Measurements from ENCODE around the gene MLYCD.
A peak's percentile ranks its signal among the peaks of the same experiment; 100 is the strongest.
"Not testable (repeated sequence)": the region's sequence is repeated elsewhere in the genome, so short reads cannot be mapped to it uniquely, and the experiment has no call there.

MLYCD gene

DNA sequence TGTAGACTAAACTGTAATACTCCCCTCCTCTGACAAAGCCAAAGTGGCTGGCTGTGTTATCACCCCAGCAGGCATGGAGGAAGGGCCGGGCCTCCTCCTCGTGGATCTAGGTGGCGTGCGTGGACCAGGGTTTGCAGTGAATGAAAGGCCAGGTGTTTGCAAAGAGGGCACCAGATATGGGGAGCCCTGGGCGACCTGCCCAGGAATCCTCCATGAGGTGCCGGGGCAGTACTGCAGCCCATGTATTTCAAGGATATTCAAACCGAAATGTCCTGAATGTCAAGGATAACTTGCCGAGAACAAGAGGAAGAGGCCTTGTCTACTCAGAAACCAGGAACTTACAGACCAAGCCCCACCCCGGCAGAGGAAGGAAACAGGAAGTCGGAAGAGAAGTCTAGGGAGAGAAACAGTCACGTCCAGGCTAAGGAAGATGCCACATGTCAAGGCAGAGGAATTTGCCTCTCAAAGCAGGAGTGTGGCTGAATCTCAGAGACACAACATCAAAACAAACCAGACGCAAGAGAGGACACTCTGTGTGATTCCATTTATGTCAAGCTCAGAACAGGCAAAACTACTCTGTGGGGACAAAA is 40.4 kb downstream of the MLYCD start:
- TF ChIP-seq, protein P1, sequence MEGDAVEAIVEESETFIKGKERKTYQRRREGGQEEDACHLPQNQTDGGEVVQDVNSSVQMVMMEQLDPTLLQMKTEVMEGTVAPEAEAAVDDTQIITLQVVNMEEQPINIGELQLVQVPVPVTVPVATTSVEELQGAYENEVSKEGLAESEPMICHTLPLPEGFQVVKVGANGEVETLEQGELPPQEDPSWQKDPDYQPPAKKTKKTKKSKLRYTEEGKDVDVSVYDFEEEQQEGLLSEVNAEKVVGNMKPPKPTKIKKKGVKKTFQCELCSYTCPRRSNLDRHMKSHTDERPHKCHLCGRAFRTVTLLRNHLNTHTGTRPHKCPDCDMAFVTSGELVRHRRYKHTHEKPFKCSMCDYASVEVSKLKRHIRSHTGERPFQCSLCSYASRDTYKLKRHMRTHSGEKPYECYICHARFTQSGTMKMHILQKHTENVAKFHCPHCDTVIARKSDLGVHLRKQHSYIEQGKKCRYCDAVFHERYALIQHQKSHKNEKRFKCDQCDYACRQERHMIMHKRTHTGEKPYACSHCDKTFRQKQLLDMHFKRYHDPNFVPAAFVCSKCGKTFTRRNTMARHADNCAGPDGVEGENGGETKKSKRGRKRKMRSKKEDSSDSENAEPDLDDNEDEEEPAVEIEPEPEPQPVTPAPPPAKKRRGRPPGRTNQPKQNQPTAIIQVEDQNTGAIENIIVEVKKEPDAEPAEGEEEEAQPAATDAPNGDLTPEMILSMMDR (IDR thresholded peaks at IDR 0.05), result no peak
- no peak overlapping the region for H3K9ac ChIP-seq
- H3K4me1 ChIP-seq, result peaks cover 3% of the 10 kb centered on the region
- no peak overlapping the region for H2AFZ ChIP-seq
- no peaks in the 10 kb centered on the region for H3K27me3 ChIP-seq (ENCODE audit: control insufficient read depth, insufficient read depth, low read length)
- no peaks in the 10 kb centered on the region for H3K79me2 ChIP-seq
- no peak overlapping the region for H3K4me2 ChIP-seq (ENCODE audit: low read length)
- no peak overlapping the region for H3K4me3 ChIP-seq (ENCODE audit: low read depth, low read length)
- H3K9me3 ChIP-seq (ENCODE audit: control insufficient read depth, low read length), result no peaks in the 10 kb centered on the region
- H3K36me3 ChIP-seq (ENCODE audit: control insufficient read depth, insufficient read depth, low read length), result no peaks in the 10 kb centered on the region
- no peak overlapping the region for H3K27ac ChIP-seq

DNA sequence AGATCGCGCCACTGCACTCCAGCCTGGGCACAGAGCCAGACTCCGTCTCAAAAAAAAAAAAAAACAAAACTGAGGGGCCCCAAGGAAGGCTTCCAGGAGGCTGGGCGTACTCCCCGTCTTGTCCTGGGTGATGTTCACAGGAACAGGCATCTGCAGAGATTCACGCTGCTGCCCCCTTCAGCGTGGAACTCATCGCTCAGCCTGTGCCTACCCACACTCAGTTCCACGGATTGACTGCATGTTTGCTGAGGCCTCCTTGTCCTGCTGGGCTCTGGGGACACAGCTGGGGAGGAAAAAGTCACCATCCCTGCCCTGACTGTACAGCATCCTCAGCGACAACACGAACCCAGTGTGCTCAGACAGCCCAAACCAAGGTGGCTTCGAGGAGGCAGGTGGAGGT is 41.2 kb downstream of the MLYCD start:
- Histone ChIP-seq H3K4me1 (peaks cover 3% of the 10 kb centered on the region), H3K36me3 (ENCODE audit: control insufficient read depth, insufficient read depth, low read length) (no peaks in the 10 kb centered on the region), H3K9me3 (ENCODE audit: control insufficient read depth, low read length) (no peaks in the 10 kb centered on the region), H3K27me3 (ENCODE audit: control insufficient read depth, insufficient read depth, low read length) (no peaks in the 10 kb centered on the region), H3K79me2 (no peaks in the 10 kb centered on the region), H2AFZ (peak overlapping the region; percentile 27), H3K4me3 (ENCODE audit: low read depth, low read length) (no peak overlapping the region), H3K4me2 (ENCODE audit: low read length) (no peak overlapping the region), H3K9ac (no peak overlapping the region), H3K27ac (no peak overlapping the region)
- TF ChIP-seq, protein P1 (IDR thresholded peaks at IDR 0.05), result no peak

DNA sequence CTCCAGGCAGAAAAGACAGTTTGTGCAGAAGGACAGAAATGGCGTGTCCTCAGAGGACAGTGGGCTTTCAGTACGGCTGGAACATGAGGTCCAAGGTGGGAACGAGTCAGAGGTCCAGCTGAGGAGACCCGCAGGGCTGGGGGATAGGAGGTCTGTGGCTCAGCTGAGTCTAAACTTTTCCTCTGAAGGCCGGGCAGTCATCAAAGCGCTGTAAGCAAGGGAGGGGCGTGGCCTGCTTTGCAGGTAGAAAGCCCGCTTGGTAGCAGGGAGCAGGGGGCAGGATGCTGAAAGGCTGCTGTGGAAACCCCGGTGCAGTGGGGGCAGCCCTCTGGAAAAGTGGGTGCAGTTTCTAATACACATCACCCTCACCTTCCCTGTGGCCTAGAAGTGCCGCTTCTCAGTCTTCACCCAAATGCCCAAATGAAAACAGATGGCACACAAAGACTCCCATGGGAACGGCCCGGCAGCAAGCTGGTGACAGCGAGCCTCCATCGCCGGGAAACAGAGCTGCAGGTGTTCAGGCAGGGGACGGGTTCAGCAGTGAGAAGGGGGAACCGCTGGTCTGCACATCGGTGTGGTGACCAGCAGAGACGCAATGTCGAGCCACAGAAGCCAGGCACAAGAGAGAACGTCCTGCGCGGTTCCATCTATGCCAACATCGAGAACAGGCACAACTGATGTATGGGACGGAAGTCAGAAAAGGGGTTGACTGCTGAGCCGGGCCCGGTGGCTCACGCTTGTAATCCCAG is 41.9 kb downstream of the MLYCD start:
- no peak overlapping the region for H3K4me2 ChIP-seq (ENCODE audit: low read length)
- no peak overlapping the region for H3K27ac ChIP-seq
- no peaks in the 10 kb centered on the region for H3K36me3 ChIP-seq (ENCODE audit: control insufficient read depth, insufficient read depth, low read length)
- H3K79me2 ChIP-seq, result no peaks in the 10 kb centered on the region
- H2AFZ ChIP-seq, result peak overlapping the region; percentile 27
- TF ChIP-seq, protein P1 (IDR thresholded peaks at IDR 0.05), result no peak
- peaks cover 3% of the 10 kb centered on the region for H3K4me1 ChIP-seq
- no peak overlapping the region for H3K4me3 ChIP-seq (ENCODE audit: low read depth, low read length)
- no peaks in the 10 kb centered on the region for H3K9me3 ChIP-seq (ENCODE audit: control insufficient read depth, low read length)
- no peaks in the 10 kb centered on the region for H3K27me3 ChIP-seq (ENCODE audit: control insufficient read depth, insufficient read depth, low read length)
- no peak overlapping the region for H3K9ac ChIP-seq

DNA sequence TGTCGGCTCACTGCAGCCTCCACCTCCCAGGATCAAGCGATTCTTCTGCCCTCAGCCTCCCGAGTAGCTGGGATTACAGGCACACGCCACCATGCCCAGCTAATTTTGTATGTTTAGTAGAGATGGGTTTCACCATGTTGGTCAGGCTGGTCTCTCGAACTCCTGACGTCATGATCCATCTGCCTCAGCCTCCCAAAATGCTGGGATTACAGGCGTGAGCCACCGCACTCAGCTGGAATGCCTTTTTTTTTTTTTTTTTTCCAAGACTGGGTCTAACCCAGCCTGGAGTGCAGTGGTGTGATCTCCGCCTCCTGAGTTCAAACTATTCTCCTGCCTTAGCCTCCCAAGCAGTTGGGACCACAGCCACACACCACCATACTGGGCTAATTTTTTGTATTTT is 42.6 kb downstream of the MLYCD start:
- not testable (repeated sequence) for H3K27ac ChIP-seq; H3K36me3 ChIP-seq (ENCODE audit: control insufficient read depth, insufficient read depth, low read length); H3K9ac ChIP-seq; H3K4me3 ChIP-seq (ENCODE audit: low read depth, low read length); H3K4me1 ChIP-seq; H3K79me2 ChIP-seq; H3K27me3 ChIP-seq (ENCODE audit: control insufficient read depth, insufficient read depth, low read length); H3K4me2 ChIP-seq (ENCODE audit: low read length); H2AFZ ChIP-seq; H3K9me3 ChIP-seq (ENCODE audit: control insufficient read depth, low read length)

DNA sequence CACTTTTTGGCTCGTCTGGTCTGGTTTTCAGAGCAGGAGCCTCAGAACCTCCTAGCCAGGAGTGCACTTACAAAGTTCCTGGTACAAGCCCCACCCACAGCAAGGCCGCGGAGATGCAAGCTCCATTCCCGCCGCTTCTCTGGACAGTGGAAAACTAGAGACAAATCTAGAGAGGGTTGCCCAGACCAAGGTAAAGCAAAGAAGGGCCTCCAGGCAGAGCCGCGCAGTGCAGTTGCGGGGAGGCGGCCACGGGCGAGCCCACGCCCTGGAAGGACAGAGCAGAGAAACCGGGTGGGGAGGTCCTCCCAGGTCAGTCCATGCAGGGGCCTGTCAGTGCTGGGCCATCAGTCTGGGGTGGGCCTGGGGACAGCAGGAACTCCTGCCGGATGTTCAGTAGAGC is 43.2 kb downstream of the MLYCD start:
- no peaks in the 10 kb centered on the region for H3K9me3 ChIP-seq (ENCODE audit: control insufficient read depth, low read length)
- no peak overlapping the region for H3K27ac ChIP-seq
- H3K27me3 ChIP-seq (ENCODE audit: control insufficient read depth, insufficient read depth, low read length), result no peaks in the 10 kb centered on the region
- no peak overlapping the region for H3K9ac ChIP-seq
- H3K4me2 ChIP-seq (ENCODE audit: low read length), result no peak overlapping the region
- H2AFZ ChIP-seq, result no peak overlapping the region
- H3K4me3 ChIP-seq (ENCODE audit: low read depth, low read length), result no peak overlapping the region
- no peaks in the 10 kb centered on the region for H3K79me2 ChIP-seq
- peaks cover 3% of the 10 kb centered on the region for H3K4me1 ChIP-seq
- H3K36me3 ChIP-seq (ENCODE audit: control insufficient read depth, insufficient read depth, low read length), result no peaks in the 10 kb centered on the region
- TF ChIP-seq, protein P1 (IDR thresholded peaks at IDR 0.05), result no peak

All from parathyroid adenoma (tissue), 2 donors.